ENCODE measurements around the gene LIF.

Gene LIF

GRCh38 chr22:30243661-30244060 is 2.9 kb downstream of the LIF start:
- in situ Hi-C loops (cut with MboI; ENCODE audit: low sequenced_read_pairs, unreplicated experiment): no loop called here
- TF ChIP-seq, protein P1, sequence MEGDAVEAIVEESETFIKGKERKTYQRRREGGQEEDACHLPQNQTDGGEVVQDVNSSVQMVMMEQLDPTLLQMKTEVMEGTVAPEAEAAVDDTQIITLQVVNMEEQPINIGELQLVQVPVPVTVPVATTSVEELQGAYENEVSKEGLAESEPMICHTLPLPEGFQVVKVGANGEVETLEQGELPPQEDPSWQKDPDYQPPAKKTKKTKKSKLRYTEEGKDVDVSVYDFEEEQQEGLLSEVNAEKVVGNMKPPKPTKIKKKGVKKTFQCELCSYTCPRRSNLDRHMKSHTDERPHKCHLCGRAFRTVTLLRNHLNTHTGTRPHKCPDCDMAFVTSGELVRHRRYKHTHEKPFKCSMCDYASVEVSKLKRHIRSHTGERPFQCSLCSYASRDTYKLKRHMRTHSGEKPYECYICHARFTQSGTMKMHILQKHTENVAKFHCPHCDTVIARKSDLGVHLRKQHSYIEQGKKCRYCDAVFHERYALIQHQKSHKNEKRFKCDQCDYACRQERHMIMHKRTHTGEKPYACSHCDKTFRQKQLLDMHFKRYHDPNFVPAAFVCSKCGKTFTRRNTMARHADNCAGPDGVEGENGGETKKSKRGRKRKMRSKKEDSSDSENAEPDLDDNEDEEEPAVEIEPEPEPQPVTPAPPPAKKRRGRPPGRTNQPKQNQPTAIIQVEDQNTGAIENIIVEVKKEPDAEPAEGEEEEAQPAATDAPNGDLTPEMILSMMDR (IDR thresholded peaks at IDR 0.05; ENCODE audit: borderline replicate concordance, control extremely low read depth, extremely low read depth, insufficient read depth, missing control alignments): no peak
- DNase-seq (ENCODE audit: low spot score): no peak

GRCh38 chr22:30241576-30242371 is 4.8 kb downstream of the LIF start:
- TF ChIP-seq, protein P1 (IDR thresholded peaks at IDR 0.05; ENCODE audit: borderline replicate concordance, control extremely low read depth, extremely low read depth, insufficient read depth, missing control alignments): no peak
- no peak for DNase-seq (ENCODE audit: low spot score)
- in situ Hi-C loops (cut with MboI; ENCODE audit: low sequenced_read_pairs, unreplicated experiment): no loop called here

GRCh38 chr22:30240541-30241417 is 5.8 kb downstream of the LIF start:
- TF ChIP-seq, protein P1 (IDR thresholded peaks at IDR 0.05; ENCODE audit: borderline replicate concordance, control extremely low read depth, extremely low read depth, insufficient read depth, missing control alignments): no peak
- DNase-seq (ENCODE audit: low spot score): peak; percentile 59
- in situ Hi-C loops (cut with MboI; ENCODE audit: low sequenced_read_pairs, unreplicated experiment): no loop called here

- in situ Hi-C loops (cut with MboI; ENCODE audit: low sequenced_read_pairs, unreplicated experiment): no loop called here
- TF ChIP-seq, protein P1 (IDR thresholded peaks at IDR 0.05; ENCODE audit: borderline replicate concordance, control extremely low read depth, extremely low read depth, insufficient read depth, missing control alignments): no peak
- no peak for DNase-seq (ENCODE audit: low spot score)
Measured at GRCh38 chr22:30239488-30240405, 6.8 kb downstream of the LIF start.

DNA sequence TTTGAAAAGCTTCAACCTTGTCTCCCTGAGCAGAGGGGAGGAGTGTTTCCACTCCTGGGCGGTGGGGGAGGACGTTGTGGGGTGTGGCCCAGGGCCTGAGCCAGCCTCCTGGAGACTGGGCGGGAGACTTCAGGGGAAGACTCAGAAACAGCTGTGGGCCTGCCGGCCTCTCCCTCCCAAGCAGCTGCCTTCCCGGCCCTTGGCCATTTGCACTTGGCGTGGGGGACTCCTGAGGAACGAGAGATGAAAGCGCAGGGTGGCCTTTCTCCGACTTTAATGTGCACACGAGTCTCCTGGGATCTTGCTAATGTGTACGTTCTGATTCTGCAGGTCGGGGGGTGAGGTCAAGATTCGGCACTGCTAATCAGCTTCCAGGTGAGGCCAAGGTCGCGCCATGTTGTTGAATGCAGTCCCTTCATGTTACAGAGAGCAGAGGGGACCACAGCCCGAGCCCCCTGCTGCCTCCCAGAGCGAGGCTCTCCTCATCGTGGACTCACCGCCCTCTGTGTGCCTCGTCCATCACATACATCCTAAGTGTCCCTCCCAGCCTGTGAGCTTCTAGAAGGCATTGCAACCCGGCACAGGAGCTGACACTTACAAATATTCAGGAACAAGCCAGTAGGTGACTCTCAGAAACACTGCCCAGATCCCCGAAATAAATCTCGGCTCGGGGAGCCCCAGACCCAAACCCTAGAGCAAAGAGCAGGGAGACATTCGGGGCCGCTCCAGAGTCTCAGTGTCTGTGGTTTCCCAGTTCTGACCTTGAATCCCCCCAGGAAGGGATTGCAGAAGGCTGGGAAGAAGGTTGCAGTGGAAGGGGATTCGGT is 7.7 kb downstream of the LIF start:
- in situ Hi-C loops (cut with MboI; ENCODE audit: low sequenced_read_pairs, unreplicated experiment): no loop called here
- DNase-seq (ENCODE audit: low spot score): no peak
- TF ChIP-seq, protein P1 (IDR thresholded peaks at IDR 0.05; ENCODE audit: borderline replicate concordance, control extremely low read depth, extremely low read depth, insufficient read depth, missing control alignments): no peak
